ENCODE results near the gene TAMALIN.

The TAMALIN gene

GRCh38 chr12:51997136-51997535 is 9.6 kb upstream of the TAMALIN start:
- H3K9me3 Mint-ChIP-seq: no peaks in the 10 kb centered on the region
- no peaks in the 10 kb centered on the region for H3K27me3 Mint-ChIP-seq
- H3K4me3 Mint-ChIP-seq: no peak overlapping the region
- no peak for ATAC-seq (replicated peaks)
- peaks cover 5 to 7% of the 10 kb centered on the region in 2 donors for H3K4me1 Mint-ChIP-seq
- peaks cover 12 to 31% of the 10 kb centered on the region in 2 donors for H3K36me3 Mint-ChIP-seq
- DNase-seq: no peak
- H3K27ac Mint-ChIP-seq: no peak overlapping the region

GRCh38 chr12:52003016-52003550 is 3.7 kb upstream of the TAMALIN start:
- H3K9me3 Mint-ChIP-seq: no peaks in the 10 kb centered on the region
- peak overlapping the region; percentile 77 for H3K27ac Mint-ChIP-seq
- ATAC-seq (replicated peaks) (no peak), DNase-seq (no peak)
- no peaks in the 10 kb centered on the region for H3K27me3 Mint-ChIP-seq
- H3K36me3 Mint-ChIP-seq: peaks cover 9 to 24% of the 10 kb centered on the region in 2 donors
- H3K4me1 Mint-ChIP-seq: peaks cover 34 to 46% of the 10 kb centered on the region in 2 donors
- no peak overlapping the region for H3K4me3 Mint-ChIP-seq

GRCh38 chr12:52003591-52003990 is 3.2 kb upstream of the TAMALIN start:
- Mint-ChIP-seq H3K9me3 (no peaks in the 10 kb centered on the region), H3K27me3 (no peaks in the 10 kb centered on the region), H3K4me3 (no peak overlapping the region), H3K27ac (peak overlapping the region; percentile 77), H3K4me1 (peaks cover 38 to 51% of the 10 kb centered on the region in 2 donors), H3K36me3 (peaks cover 11 to 28% of the 10 kb centered on the region in 2 donors)
- no peak for ATAC-seq (replicated peaks)
- DNase-seq: no peak

GRCh38 chr12:52004042-52004648 is 2.6 kb upstream of the TAMALIN start:
- ATAC-seq (replicated peaks) (no peak), DNase-seq (no peak)
- no peak overlapping the region for H3K27ac Mint-ChIP-seq
- H3K9me3 Mint-ChIP-seq: no peaks in the 10 kb centered on the region
- H3K36me3 Mint-ChIP-seq: peaks cover 11 to 34% of the 10 kb centered on the region in 2 donors
- H3K27me3 Mint-ChIP-seq: no peaks in the 10 kb centered on the region
- no peak overlapping the region for H3K4me3 Mint-ChIP-seq
- peaks cover 43 to 56% of the 10 kb centered on the region in 2 donors for H3K4me1 Mint-ChIP-seq

- Mint-ChIP-seq H3K27ac (peak overlapping the region; percentile 99), H3K4me1 (peaks cover 46 to 67% of the 10 kb centered on the region in 2 donors), H3K9me3 (no peaks in the 10 kb centered on the region), H3K27me3 (no peaks in the 10 kb centered on the region), H3K36me3 (peaks cover 11 to 31% of the 10 kb centered on the region in 2 donors), H3K4me3 (peak overlapping the region; percentile 93 to 97)
- ATAC-seq (replicated peaks) (no peak), DNase-seq (no peak)
Observed at GRCh38 chr12:52005218-52005902, 1.4 kb upstream of the TAMALIN start.

GRCh38 chr12:52005903-52006703 is 643 bp upstream of the TAMALIN start:
- peaks cover 13 to 37% of the 10 kb centered on the region in 2 donors for H3K36me3 Mint-ChIP-seq
- peak overlapping the region; percentile 93 to 97 for H3K4me3 Mint-ChIP-seq
- H3K27me3 Mint-ChIP-seq: no peaks in the 10 kb centered on the region
- peak; percentile 90 for DNase-seq
- peak; percentile 84 for ATAC-seq (replicated peaks)
- no peaks in the 10 kb centered on the region for H3K9me3 Mint-ChIP-seq
- H3K27ac Mint-ChIP-seq: peak overlapping the region; percentile 99
- peaks cover 46 to 75% of the 10 kb centered on the region in 2 donors for H3K4me1 Mint-ChIP-seq

- ATAC-seq (replicated peaks) (peak; percentile 22 to 30), DNase-seq (peak; percentile 54)
Observed at GRCh38 chr12:52007158-52007921, 594 bp downstream of the TAMALIN start.

GRCh38 chr12:52007982-52008510 is 1.3 kb downstream of the TAMALIN start:
- peak overlapping the region; percentile 98 for H3K27ac Mint-ChIP-seq
- DNase-seq (no peak), ATAC-seq (replicated peaks) (no peak)
- no peaks in the 10 kb centered on the region for H3K27me3 Mint-ChIP-seq
- peak overlapping the region; percentile 96 to 97 for H3K4me3 Mint-ChIP-seq
- no peaks in the 10 kb centered on the region for H3K9me3 Mint-ChIP-seq
- peaks cover 46 to 77% of the 10 kb centered on the region in 2 donors for H3K4me1 Mint-ChIP-seq
- H3K36me3 Mint-ChIP-seq: peaks cover 13 to 43% of the 10 kb centered on the region in 2 donors

More at GRCh38 chr12:52007158-52007921, 594 bp downstream of the TAMALIN start:
- H3K9me3 Mint-ChIP-seq: no peaks in the 10 kb centered on the region
- peaks cover 13 to 43% of the 10 kb centered on the region in 2 donors for H3K36me3 Mint-ChIP-seq
- peak overlapping the region; percentile 98 for H3K27ac Mint-ChIP-seq
- H3K27me3 Mint-ChIP-seq: no peaks in the 10 kb centered on the region
- peaks cover 46 to 77% of the 10 kb centered on the region in 2 donors for H3K4me1 Mint-ChIP-seq
- H3K4me3 Mint-ChIP-seq: peak overlapping the region; percentile 96 to 97

- peak overlapping the region; percentile 96 to 97 for H3K4me3 Mint-ChIP-seq
- DNase-seq: no peak
- no peak for ATAC-seq (replicated peaks)
- H3K4me1 Mint-ChIP-seq: peaks cover 38 to 66% of the 10 kb centered on the region in 2 donors
- no peaks in the 10 kb centered on the region for H3K9me3 Mint-ChIP-seq
- peaks cover 21 to 54% of the 10 kb centered on the region in 2 donors for H3K36me3 Mint-ChIP-seq
- no peaks in the 10 kb centered on the region for H3K27me3 Mint-ChIP-seq
- peak overlapping the region; percentile 98 for H3K27ac Mint-ChIP-seq
Observed at GRCh38 chr12:52009081-52009751, 2.5 kb downstream of the TAMALIN start.

GRCh38 chr12:52010152-52010622 is 3.4 kb downstream of the TAMALIN start:
- Mint-ChIP-seq H3K4me1 (peaks cover 29 to 56% of the 10 kb centered on the region in 2 donors), H3K36me3 (peaks cover 21 to 56% of the 10 kb centered on the region in 2 donors), H3K4me3 (peak overlapping the region in 1 of 2 donors; percentile 48), H3K27ac (peak overlapping the region; percentile 59), H3K9me3 (no peaks in the 10 kb centered on the region), H3K27me3 (no peaks in the 10 kb centered on the region)
- ATAC-seq (replicated peaks): no peak
- DNase-seq: no peak

GRCh38 chr12:52010692-52011601 is 4.2 kb downstream of the TAMALIN start:
- peaks cover 27 to 62% of the 10 kb centered on the region in 2 donors for H3K36me3 Mint-ChIP-seq
- H3K27me3 Mint-ChIP-seq: no peaks in the 10 kb centered on the region
- DNase-seq (no peak), ATAC-seq (replicated peaks) (no peak)
- no peak overlapping the region for H3K27ac Mint-ChIP-seq
- no peak overlapping the region for H3K4me3 Mint-ChIP-seq
- no peaks in the 10 kb centered on the region for H3K9me3 Mint-ChIP-seq
- H3K4me1 Mint-ChIP-seq: peaks cover 27 to 56% of the 10 kb centered on the region in 2 donors

GRCh38 chr12:52011602-52012214 is 5.0 kb downstream of the TAMALIN start:
- Mint-ChIP-seq H3K27me3 (no peaks in the 10 kb centered on the region), H3K36me3 (peaks cover 34 to 69% of the 10 kb centered on the region in 2 donors), H3K27ac (no peak overlapping the region), H3K4me1 (peaks cover 26 to 57% of the 10 kb centered on the region in 2 donors), H3K4me3 (no peak overlapping the region), H3K9me3 (no peaks in the 10 kb centered on the region)
- DNase-seq (no peak), ATAC-seq (replicated peaks) (no peak)
